Measurements from ENCODE around the gene CORO2A. TPM values are rescaled to one million over a fixed set of nuclear protein-coding genes. Genes with fewer than 3 reads are reported as not detected.

Gene CORO2A
- total RNA-seq, 1 donor from 2014 or later, result 0.78 TPM

DNA sequence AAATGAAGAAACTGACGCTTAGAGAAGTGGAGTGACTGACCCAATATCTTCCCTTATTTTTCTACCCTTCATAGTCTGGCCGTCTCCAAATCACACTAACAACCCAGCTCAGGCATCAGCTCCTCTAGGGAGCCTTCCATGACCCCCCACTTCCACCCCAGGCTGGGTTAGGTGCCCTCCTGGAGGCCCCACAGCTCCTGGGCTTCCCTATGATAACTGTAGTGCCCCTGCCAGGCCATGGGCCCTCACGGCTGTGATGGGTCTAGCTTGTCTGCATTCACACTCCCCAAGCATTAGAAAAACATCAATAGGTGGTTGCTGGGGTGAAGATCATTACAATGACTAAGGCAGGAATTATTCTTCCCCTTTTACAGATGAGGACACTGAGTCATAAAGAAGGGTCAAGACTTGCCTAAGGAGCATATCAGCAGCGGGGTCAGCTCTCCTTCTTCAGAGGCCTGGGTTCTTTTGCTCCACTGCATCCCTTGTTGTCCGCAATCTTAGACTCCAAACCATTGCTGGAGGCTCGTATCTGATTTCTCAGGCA, 7.3 kb downstream of the CORO2A start:
- H3K36me3 Mint-ChIP-seq (ENCODE audit: low read depth), result no peaks in the 10 kb centered on the region
- ATAC-seq (ENCODE audit: low read depth) (no peak), DNase-seq (no peak)
- ChIA-PET POLR2A (no interaction called here), CTCF (no interaction called here)
- H3K27me3 Mint-ChIP-seq, result no peaks in the 10 kb centered on the region
- H3K27ac Mint-ChIP-seq, result no peak overlapping the region
- H3K9me3 Mint-ChIP-seq, result no peaks in the 10 kb centered on the region
- intact Hi-C loops (cut with micrococcal nuclease), result no loop called here
- H3K4me1 Mint-ChIP-seq, result no peaks in the 10 kb centered on the region
- TF ChIP-seq, protein P1, sequence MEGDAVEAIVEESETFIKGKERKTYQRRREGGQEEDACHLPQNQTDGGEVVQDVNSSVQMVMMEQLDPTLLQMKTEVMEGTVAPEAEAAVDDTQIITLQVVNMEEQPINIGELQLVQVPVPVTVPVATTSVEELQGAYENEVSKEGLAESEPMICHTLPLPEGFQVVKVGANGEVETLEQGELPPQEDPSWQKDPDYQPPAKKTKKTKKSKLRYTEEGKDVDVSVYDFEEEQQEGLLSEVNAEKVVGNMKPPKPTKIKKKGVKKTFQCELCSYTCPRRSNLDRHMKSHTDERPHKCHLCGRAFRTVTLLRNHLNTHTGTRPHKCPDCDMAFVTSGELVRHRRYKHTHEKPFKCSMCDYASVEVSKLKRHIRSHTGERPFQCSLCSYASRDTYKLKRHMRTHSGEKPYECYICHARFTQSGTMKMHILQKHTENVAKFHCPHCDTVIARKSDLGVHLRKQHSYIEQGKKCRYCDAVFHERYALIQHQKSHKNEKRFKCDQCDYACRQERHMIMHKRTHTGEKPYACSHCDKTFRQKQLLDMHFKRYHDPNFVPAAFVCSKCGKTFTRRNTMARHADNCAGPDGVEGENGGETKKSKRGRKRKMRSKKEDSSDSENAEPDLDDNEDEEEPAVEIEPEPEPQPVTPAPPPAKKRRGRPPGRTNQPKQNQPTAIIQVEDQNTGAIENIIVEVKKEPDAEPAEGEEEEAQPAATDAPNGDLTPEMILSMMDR (IDR thresholded peaks at IDR 0.05), result no peak
- no peak overlapping the region for H3K4me3 Mint-ChIP-seq

DNA sequence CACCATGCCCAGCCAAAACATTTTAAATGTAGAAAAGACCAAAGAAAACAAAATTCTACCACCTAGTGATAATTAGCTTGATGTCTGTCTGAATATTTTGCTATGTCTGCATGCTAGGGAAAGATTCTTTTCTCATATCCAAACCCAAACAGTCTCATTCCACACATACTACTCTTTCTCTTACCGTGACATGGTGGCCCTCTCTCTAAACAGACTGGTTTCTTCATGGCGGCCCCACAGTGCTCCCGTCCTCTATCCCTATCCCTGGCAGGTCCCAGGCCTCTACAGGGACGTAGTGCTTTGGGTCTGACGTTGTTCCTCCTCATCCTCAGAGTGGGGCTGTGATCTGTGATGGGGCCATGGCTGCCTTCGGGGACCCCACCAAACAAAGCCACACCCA, 8.1 kb downstream of the CORO2A start:
- no peaks in the 10 kb centered on the region for H3K4me1 Mint-ChIP-seq
- DNase-seq (no peak), ATAC-seq (ENCODE audit: low read depth) (no peak)
- H3K36me3 Mint-ChIP-seq (ENCODE audit: low read depth), result no peaks in the 10 kb centered on the region
- H3K9me3 Mint-ChIP-seq, result no peaks in the 10 kb centered on the region
- no peaks in the 10 kb centered on the region for H3K27me3 Mint-ChIP-seq
- no peak overlapping the region for H3K4me3 Mint-ChIP-seq
- ChIA-PET POLR2A (no interaction called here), CTCF (no interaction called here)
- intact Hi-C loops (cut with micrococcal nuclease), result no loop called here
- TF ChIP-seq, protein P1 (IDR thresholded peaks at IDR 0.05), result no peak
- no peak overlapping the region for H3K27ac Mint-ChIP-seq

DNA sequence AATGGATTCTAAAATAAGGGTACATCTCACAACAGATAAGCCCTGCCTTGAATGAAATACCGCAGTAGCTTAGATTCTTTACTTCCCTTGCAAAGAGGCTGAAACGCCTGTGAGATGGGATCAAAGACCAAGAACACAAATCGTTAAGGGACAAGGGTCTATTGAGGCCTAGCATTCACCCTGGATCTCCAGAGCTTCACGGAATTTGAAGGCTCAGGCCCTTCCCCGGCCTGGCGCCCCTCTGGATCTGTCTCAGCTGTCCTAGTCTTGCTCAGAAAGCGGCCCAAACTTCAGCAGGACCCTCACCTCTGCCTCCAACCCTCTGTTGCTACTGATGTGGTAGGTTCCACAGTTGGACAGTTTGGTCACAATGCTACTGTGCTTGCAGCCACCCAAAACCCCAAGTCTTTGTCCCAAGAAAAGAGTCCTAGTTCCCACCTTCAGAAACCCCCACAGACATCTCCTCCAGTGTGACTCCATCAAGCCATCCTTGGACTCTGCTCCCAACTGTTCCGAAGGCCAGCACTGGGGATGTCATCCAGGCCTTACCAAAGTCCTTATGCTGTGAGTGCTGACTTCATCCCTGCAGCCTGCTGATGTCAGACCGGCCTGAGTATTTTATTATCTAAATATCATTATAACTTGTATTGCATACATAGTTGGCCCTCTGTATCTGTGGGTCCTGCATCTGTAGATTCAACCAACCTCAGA, 9.4 kb downstream of the CORO2A start:
- ChIA-PET CTCF (no interaction called here), POLR2A (no interaction called here)
- intact Hi-C loops (cut with micrococcal nuclease), result no loop called here
- ATAC-seq (ENCODE audit: low read depth) (no peak), DNase-seq (no peak)
- no peaks in the 10 kb centered on the region for H3K36me3 Mint-ChIP-seq (ENCODE audit: low read depth)
- H3K9me3 Mint-ChIP-seq, result no peaks in the 10 kb centered on the region
- H3K4me1 Mint-ChIP-seq, result no peaks in the 10 kb centered on the region
- TF ChIP-seq, protein P1 (IDR thresholded peaks at IDR 0.05), result no peak
- no peak overlapping the region for H3K27ac Mint-ChIP-seq
- no peaks in the 10 kb centered on the region for H3K27me3 Mint-ChIP-seq
- H3K4me3 Mint-ChIP-seq, result no peak overlapping the region

DNA sequence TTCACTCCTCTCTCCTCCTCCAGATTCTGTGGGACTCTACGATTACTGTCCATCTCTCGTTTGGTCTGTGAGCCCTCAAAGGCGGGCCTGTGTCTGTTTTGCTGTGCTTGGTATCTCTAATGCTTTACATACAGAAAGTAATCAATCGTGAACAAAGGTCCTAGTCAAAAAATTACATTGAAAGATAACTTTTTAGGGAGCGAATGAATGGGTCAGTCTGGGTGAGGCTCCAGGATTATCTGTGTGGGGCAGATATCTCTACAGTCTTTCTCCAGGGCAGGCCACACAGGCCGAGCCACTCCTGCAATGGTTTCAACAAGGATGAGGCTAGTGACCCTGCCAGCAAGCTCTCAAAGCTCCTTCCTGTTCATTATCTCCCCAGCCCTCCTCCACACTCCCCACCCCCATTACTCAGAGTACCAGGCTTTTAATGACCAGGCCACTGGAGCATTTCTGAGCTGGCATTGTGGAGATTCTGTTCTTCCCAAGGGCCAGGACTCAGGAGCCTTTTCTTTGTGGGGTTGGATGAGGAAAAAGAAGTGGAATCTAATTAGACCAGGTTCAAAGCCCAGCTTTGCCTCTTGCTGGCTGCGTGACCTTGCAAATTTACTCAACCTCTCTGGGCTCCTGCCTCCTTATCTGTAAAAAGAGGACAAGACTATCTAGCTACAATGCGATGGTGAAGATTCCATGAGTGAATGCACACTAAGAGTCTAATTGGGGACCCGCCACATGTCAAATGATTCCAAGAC, 10.2 kb downstream of the CORO2A start:
- ChIA-PET CTCF (no interaction called here), POLR2A (no interaction called here)
- H3K27ac Mint-ChIP-seq, result no peak overlapping the region
- H3K36me3 Mint-ChIP-seq (ENCODE audit: low read depth), result no peaks in the 10 kb centered on the region
- DNase-seq (no peak), ATAC-seq (ENCODE audit: low read depth) (no peak)
- H3K4me1 Mint-ChIP-seq, result no peaks in the 10 kb centered on the region
- no peak overlapping the region for H3K4me3 Mint-ChIP-seq
- intact Hi-C loops (cut with micrococcal nuclease), result no loop called here
- H3K9me3 Mint-ChIP-seq, result no peaks in the 10 kb centered on the region
- TF ChIP-seq, protein P1 (IDR thresholded peaks at IDR 0.05), result no peak
- H3K27me3 Mint-ChIP-seq, result no peaks in the 10 kb centered on the region

DNA sequence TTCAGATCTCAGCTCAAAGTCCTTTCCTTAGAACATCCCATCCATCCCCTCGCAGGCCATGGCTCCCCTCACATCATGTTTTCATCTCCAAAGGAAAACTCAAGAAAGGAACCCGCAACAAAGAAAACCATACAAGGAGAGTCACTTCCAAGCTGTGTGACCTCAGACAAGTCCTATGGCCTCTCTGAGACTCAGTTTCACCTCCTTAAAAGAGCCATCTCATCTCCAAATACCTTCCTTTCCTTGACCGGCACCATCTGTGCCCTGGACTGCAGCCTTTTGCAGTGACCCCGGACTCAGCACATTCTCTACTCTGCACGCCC, 10.7 kb downstream of the CORO2A start:
- Mint-ChIP-seq H3K27me3 (no peaks in the 10 kb centered on the region), H3K4me1 (no peaks in the 10 kb centered on the region), H3K36me3 (ENCODE audit: low read depth) (no peaks in the 10 kb centered on the region), H3K27ac (no peak overlapping the region), H3K9me3 (no peaks in the 10 kb centered on the region), H3K4me3 (no peak overlapping the region)
- ATAC-seq (ENCODE audit: low read depth) (no peak), DNase-seq (no peak)
- ChIA-PET POLR2A (no interaction called here), CTCF (no interaction called here)
- intact Hi-C loops (cut with micrococcal nuclease), result no loop called here
- TF ChIP-seq, protein P1 (IDR thresholded peaks at IDR 0.05), result no peak

Data from activated B cell treated with CpG ODN at 0.5 μM for 24 hours (primary cell).